NB4 (cell line): Measurements from ENCODE around the gene LDLRAD4.

Source experiments
- DNase-seq: peaks from one replicate; pipeline ENCODE4 v3.0.0; 2010; ENCODE audit warnings: low read depth
- H3K4me3 ChIP-seq: one replicate; pipeline ENCODE4 v1.5.1; 2011; ENCODE audit warnings: mild to moderate bottlenecking, low read depth, low read length, moderate library complexity
- MYC ChIP-seq: IDR thresholded peaks from 2 replicates; pipeline ENCODE4 v1.6.1; 2011; ENCODE audit warnings: low read depth, low read length
- POLR2A ChIP-seq: IDR thresholded peaks from 2 replicates; pipeline ENCODE4 v1.6.1; 2011; ENCODE audit warnings: mild to moderate bottlenecking; ENCODE audit not compliant: insufficient read length; ENCODE audit errors: extremely low read depth
- TF ChIP-seq, protein P1 (sequence below): IDR thresholded peaks from one replicate; pipeline ENCODE4 v1.5.1; 2012; ENCODE audit warnings: low read depth, low read length
- TF ChIP-seq, protein P2 (sequence below): IDR thresholded peaks from 2 replicates; pipeline ENCODE4 v1.6.1; 2011; ENCODE audit warnings: low read depth, low read length

Gene LDLRAD4

DNA sequence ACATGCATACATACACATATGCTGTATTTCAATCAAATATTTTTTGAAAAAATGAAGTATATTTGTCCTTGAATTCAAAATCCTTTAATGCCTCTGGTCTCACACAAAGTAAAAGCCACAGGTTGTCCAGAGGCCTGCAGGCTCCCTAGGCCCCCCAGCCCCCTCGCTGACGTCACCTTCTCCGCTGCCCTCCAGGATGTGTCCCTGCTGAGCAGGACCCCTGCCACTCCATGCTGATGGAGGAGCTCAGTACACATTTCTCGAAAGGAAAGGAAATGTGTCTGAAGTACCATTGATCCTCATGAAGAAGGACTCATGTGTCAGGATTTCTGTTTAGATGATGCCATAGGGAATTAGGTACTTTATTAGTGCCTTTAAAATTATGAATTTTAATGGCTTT is 212.1 kb downstream of the LDLRAD4 start:
- H3K4me3 ChIP-seq: no peak overlapping the region
- TF ChIP-seq MYC: no peak
- DNase-seq: no peak

- no peak for DNase-seq
- no peak overlapping the region for H3K4me3 ChIP-seq
- TF ChIP-seq POLR2A (no peak), MYC (no peak)
- TF ChIP-seq, protein P1, sequence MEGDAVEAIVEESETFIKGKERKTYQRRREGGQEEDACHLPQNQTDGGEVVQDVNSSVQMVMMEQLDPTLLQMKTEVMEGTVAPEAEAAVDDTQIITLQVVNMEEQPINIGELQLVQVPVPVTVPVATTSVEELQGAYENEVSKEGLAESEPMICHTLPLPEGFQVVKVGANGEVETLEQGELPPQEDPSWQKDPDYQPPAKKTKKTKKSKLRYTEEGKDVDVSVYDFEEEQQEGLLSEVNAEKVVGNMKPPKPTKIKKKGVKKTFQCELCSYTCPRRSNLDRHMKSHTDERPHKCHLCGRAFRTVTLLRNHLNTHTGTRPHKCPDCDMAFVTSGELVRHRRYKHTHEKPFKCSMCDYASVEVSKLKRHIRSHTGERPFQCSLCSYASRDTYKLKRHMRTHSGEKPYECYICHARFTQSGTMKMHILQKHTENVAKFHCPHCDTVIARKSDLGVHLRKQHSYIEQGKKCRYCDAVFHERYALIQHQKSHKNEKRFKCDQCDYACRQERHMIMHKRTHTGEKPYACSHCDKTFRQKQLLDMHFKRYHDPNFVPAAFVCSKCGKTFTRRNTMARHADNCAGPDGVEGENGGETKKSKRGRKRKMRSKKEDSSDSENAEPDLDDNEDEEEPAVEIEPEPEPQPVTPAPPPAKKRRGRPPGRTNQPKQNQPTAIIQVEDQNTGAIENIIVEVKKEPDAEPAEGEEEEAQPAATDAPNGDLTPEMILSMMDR: no peak
- TF ChIP-seq, protein P2, sequence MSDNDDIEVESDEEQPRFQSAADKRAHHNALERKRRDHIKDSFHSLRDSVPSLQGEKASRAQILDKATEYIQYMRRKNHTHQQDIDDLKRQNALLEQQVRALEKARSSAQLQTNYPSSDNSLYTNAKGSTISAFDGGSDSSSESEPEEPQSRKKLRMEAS: no peak
These were observed 213.3 kb downstream of the LDLRAD4 start for GRCh38 chr18:13431886-13432285.

DNA sequence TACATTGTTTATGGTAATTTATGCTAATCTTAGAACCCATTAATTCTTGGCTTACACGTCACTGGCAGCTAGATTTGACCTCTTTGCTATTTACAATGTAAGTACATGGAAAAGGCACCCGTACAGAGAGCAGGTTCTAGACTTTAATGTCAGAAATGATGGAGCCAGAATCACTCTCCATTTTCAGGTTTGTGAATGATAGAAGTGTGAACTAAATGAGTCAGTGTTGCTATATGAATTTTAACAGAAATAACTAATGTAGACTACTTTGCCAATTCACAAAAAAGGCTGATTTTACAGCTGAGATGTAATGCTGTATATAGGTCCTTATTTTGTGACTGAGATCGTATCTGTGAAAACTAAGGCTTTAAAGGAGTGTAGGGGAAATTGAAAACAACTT is 214.6 kb downstream of the LDLRAD4 start:
- no peak overlapping the region for H3K4me3 ChIP-seq
- no peak for TF ChIP-seq MYC
- TF ChIP-seq, protein P2: no peak
- TF ChIP-seq, protein P1: no peak
- no peak for TF ChIP-seq POLR2A
- no peak for DNase-seq

GRCh38 chr18:13433685-13434084 is 215.1 kb downstream of the LDLRAD4 start:
- H3K4me3 ChIP-seq: no peak overlapping the region
- DNase-seq: no peak
- TF ChIP-seq POLR2A (no peak), MYC (no peak)
- TF ChIP-seq, protein P2: no peak
- TF ChIP-seq, protein P1: no peak

- no peak overlapping the region for H3K4me3 ChIP-seq
- no peak for DNase-seq
- TF ChIP-seq, protein P2: no peak
- TF ChIP-seq MYC (no peak), POLR2A (no peak)
- TF ChIP-seq, protein P1: no peak
These were observed 216.3 kb downstream of the LDLRAD4 start for GRCh38 chr18:13434854-13435253.

DNA sequence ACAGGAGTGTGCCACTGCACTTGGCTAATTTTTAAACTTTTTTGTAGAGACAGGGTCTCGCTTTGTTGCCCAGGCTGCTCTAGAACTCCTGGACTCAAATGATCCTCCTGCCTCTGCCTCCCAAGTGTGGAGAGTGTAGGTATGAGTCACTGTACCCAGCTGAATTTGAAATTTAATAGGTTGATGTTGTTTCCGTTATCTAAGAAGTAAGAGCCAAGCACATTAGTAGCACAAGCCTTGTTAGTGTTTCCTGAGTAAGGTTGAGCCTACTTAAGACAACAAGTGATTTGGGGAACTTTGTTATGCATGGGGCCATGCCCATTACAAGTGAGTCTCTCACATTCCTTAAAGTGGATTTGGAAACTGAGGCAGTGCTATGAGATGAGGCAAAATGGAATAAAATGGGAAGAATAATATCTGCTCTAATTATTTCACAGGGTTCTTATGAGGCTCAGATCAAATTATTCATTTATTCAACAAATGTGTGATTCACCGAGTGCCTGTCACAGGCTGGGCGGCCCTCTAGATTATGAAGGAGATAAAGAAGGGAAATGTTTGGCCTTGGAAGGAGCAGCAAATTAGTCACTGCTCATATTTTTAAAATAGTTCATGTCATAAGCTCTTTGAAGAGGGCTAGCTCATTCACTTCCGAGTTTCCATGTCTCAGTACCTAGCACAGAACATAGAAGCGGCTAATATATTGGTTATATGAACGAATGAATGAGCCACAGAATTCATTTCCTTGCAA is 217.2 kb downstream of the LDLRAD4 start:
- no peak for DNase-seq
- TF ChIP-seq, protein P2: no peak
- no peak for TF ChIP-seq POLR2A
- TF ChIP-seq, protein P1: no peak
- no peak for TF ChIP-seq MYC

More for the DNA sequence above, 217.2 kb downstream of the LDLRAD4 start:
- no peak overlapping the region for H3K4me3 ChIP-seq
